T47D (cell line): Measurements from ENCODE around the gene ARHGAP12.
A peak's percentile ranks its signal among the peaks of the same experiment; 100 is the strongest.

ENCODE experiments used
- DNase-seq, 2 experiments: peaks; one replicate each; pipeline versions ENCODE4 v3.0.0 to v3.0.0-alpha.2; 2011 to 2012; ENCODE audit warnings: low read depth in 1 of 2, low spot score in 1 of 2
- JUND ChIP-seq: IDR thresholded peaks from 2 replicates; pipeline ENCODE4 v1.6.1; 2012; ENCODE audit warnings: low read depth
- in situ Hi-C: cut with HindIII; loops from 2 replicates; pipeline ENCODE4 v1.10.0; 2016; ENCODE audit warnings: low sequenced_read_pairs, low pct_unique_long_range_greater_than_20kb

Gene ARHGAP12

GRCh38 chr10:31875608-31876007 is 53.0 kb downstream of the ARHGAP12 start:
- no peak for TF ChIP-seq JUND
- in situ Hi-C loops, result no loop called here

GRCh38 chr10:31873724-31874123 is 54.9 kb downstream of the ARHGAP12 start:
- no peak for TF ChIP-seq JUND
- in situ Hi-C loops, result no loop called here
- no peak for DNase-seq

More at GRCh38 chr10:31875608-31876007, 53.0 kb downstream of the ARHGAP12 start:
- no peak for DNase-seq

GRCh38 chr10:31871266-31872065 is 57.2 kb downstream of the ARHGAP12 start:
- in situ Hi-C loops, result no loop called here
- no peak for TF ChIP-seq JUND
- DNase-seq, result no peak

GRCh38 chr10:31867646-31868045 is 61.0 kb downstream of the ARHGAP12 start:
- no peak for TF ChIP-seq JUND
- no peak for DNase-seq
- in situ Hi-C loops, result no loop called here

DNA sequence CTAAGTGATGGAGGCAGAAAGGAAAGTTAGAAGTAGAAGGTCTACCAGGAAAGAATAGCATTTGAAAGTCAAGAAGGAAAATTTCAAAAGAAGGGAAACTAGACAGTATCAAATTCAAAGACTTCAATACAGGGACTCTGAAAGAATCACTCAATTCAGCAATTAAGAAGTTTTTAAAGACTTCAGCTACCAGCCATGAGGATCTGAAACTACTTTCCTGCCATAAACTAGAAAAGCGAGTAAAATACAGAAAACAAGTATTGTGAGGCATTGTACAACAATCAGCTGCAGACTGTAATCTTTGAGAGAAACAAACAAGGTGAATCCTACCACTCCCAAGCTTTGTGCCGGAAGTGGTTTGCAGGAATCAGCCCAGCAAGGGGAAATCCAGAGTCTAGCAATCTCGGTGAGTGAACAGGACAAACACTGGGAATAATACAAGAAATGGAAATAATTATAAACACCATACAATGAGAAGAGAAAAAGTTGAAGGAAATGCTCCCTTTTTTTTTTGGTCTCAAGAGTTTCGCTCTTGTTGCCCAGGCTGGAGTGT is 62.4 kb downstream of the ARHGAP12 start:
- no peak for DNase-seq
- TF ChIP-seq JUND, result no peak
- in situ Hi-C loops, result no loop called here

- DNase-seq, result peak in 1 of 2 experiments; percentile 4
- no peak for TF ChIP-seq JUND
- in situ Hi-C loops, result no loop called here
These were observed 63.7 kb downstream of the ARHGAP12 start for GRCh38 chr10:31864834-31865518.

GRCh38 chr10:31855033-31855432 is 73.6 kb downstream of the ARHGAP12 start:
- no peak for DNase-seq
- TF ChIP-seq JUND, result no peak
- in situ Hi-C loops, result no loop called here

DNA sequence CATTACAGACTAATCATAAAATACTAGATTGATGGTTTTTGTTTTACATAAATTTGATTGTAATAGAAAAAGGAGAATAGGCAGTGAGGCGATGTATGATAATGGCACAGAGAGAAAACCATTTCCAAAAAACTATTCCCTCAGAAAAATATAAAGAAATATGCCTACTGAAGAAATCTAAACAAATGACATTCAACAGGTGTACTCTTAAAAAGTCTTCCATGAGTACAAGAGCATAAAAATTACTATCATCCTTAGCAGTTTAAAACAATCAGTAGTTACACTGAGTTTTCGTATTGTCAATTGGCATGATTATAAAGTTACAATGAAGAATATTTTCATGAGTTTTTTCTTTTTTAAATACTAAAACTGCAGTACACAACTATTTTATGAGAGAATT is 75.0 kb downstream of the ARHGAP12 start:
- in situ Hi-C loops, result no loop called here
- no peak for DNase-seq
- TF ChIP-seq JUND, result no peak

DNA sequence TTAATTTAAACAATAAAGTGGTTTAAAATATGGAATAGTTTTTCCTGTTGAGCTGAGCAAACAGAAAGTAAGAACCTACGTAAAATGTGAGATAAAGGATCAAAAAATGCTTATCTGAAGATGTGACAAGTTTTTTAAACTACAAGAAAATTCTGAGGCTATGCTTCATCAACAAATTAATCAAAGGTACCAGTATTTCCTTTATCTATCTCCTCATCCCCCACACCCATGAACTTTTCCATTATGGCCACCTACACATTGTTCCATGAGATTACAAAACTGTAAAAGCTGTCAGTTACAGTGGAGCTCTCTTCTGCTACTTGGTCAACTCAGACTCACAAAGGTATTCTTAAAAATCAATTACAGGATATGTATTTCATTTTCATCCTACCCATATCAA is 77.4 kb downstream of the ARHGAP12 start:
- in situ Hi-C loops, result no loop called here
- DNase-seq, result no peak
- TF ChIP-seq JUND, result no peak

DNA sequence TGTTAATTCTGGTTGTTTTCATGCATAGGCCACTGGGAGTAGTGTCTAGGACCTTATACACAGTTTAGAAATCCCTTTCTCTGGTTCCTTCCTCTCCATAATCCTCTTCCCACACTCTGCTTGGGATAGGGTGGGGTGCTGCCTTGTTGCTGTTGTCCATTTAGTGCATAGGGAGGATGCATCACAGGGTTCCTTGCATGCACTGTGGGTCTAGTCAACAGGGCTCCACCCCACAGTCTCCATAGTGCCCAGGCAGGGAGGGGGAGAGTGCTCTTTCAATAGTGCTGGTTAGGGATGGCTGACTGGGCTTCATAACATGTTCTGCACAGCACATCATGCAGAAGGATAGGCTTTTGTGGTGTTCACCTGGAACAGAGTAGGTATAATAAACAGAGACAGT is 81.1 kb downstream of the ARHGAP12 start:
- TF ChIP-seq JUND, result no peak
- in situ Hi-C loops, result no loop called here
- no peak for DNase-seq

DNA sequence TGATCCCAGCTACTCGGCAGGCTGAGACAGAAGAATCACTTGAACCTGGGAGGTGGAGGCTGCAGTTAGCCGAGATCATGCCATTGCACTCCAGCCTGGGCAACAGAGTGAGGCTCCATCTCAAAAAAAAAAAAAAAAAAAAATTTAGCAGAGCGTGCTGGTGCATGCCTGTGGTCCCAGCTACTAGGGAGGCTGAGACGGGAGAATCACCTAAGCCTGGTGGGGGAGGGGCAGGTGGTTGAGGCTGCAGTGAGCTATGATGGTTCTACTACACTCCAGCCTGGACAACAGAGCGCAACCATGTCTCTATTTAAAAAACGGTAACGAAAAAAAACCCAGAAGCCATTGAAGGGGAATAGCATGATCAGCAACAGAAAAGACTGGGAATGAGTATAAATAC is 89.9 kb downstream of the ARHGAP12 start:
- in situ Hi-C loops, result no loop called here
- no peak for DNase-seq

GRCh38 chr10:31838065-31838464 is 90.6 kb downstream of the ARHGAP12 start:
- TF ChIP-seq JUND, result no peak
- no peak for DNase-seq
- in situ Hi-C loops, result no loop called here

More for the DNA sequence above, 89.9 kb downstream of the ARHGAP12 start:
- TF ChIP-seq JUND, result no peak
